Parathyroid adenoma (tissue), 2 donors: Measurements from ENCODE around the gene ORAI2.
A peak's percentile ranks its signal among the peaks of the same experiment; 100 is the strongest.

Source experiments
- H2AFZ ChIP-seq: fragments of 300-600 bp; sonication (generic); one replicate; pipeline ENCODE4 v1.7.0; 2017; ENCODE audit warnings: antibody characterized with exemption, mild to moderate bottlenecking
- H3K27ac ChIP-seq: fragments of 300-600 bp; sonication (generic); one replicate; pipeline ENCODE4 v1.7.0; 2017
- H3K27me3 ChIP-seq: fragments of 300-600 bp; sonication (generic); one replicate; pipeline ENCODE4 v1.7.0; 2017; ENCODE audit warnings: low read length; ENCODE audit not compliant: control insufficient read depth, insufficient read depth
- H3K36me3 ChIP-seq: fragments of 300-600 bp; sonication (generic); one replicate; pipeline ENCODE4 v1.7.0; 2017; ENCODE audit warnings: low read length; ENCODE audit not compliant: control insufficient read depth, insufficient read depth
- H3K4me1 ChIP-seq: fragments of 300-600 bp; sonication (generic); one replicate; pipeline ENCODE4 v1.7.0; 2017; ENCODE audit warnings: control low read depth
- H3K4me2 ChIP-seq: fragments of 300-600 bp; sonication (generic); one replicate; pipeline ENCODE4 v1.7.0; 2017; ENCODE audit warnings: low read length
- H3K4me3 ChIP-seq: fragments of 300-600 bp; sonication (generic); one replicate; pipeline ENCODE4 v1.7.0; 2017; ENCODE audit warnings: low read depth, low read length
- H3K79me2 ChIP-seq: fragments of 300-600 bp; sonication (generic); one replicate; pipeline ENCODE4 v1.7.0; 2017; ENCODE audit warnings: control low read depth
- H3K9ac ChIP-seq: fragments of 300-600 bp; sonication (generic); one replicate; pipeline ENCODE4 v1.7.0; 2017; ENCODE audit warnings: mild to moderate bottlenecking
- H3K9me3 ChIP-seq: fragments of 300-600 bp; sonication (generic); one replicate; pipeline ENCODE4 v1.7.0; 2017; ENCODE audit warnings: low read length; ENCODE audit not compliant: control insufficient read depth
- CTCF ChIP-seq: fragments of 300-600 bp; sonication (generic); IDR thresholded peaks from one replicate; pipeline ENCODE4 v1.7.0; 2017; ENCODE audit warnings: antibody characterized with exemption, mild to moderate bottlenecking
- donor health status: primary hyperparathyroidism.

The ORAI2 gene

GRCh38 chr7:102392330-102392729, 41.0 kb upstream of the ORAI2 start:
- Histone ChIP-seq H3K4me3 (no peak overlapping the region), H3K79me2 (peaks cover 3% of the 10 kb centered on the region), H3K27ac (no peak overlapping the region), H3K9ac (no peak overlapping the region), H2AFZ (no peak overlapping the region), H3K4me2 (no peak overlapping the region), H3K27me3 (no peaks in the 10 kb centered on the region), H3K9me3 (no peaks in the 10 kb centered on the region), H3K4me1 (peaks cover 8% of the 10 kb centered on the region), H3K36me3 (no peaks in the 10 kb centered on the region)
- TF ChIP-seq CTCF = no peak

GRCh38 chr7:102393467-102393866, 39.9 kb upstream of the ORAI2 start:
- Histone ChIP-seq H3K4me3 (no peak overlapping the region), H3K9me3 (no peaks in the 10 kb centered on the region), H3K36me3 (no peaks in the 10 kb centered on the region), H3K27me3 (no peaks in the 10 kb centered on the region), H3K4me1 (peaks cover 12% of the 10 kb centered on the region), H3K27ac (peak overlapping the region; percentile 50), H3K4me2 (no peak overlapping the region), H3K79me2 (peaks cover 3% of the 10 kb centered on the region), H2AFZ (no peak overlapping the region), H3K9ac (no peak overlapping the region)
- TF ChIP-seq CTCF = no peak

- Histone ChIP-seq H3K36me3 (no peaks in the 10 kb centered on the region), H3K4me3 (peak overlapping the region; percentile 95), H3K4me1 (peaks cover 12% of the 10 kb centered on the region), H3K79me2 (peaks cover 18% of the 10 kb centered on the region), H3K9ac (peak overlapping the region; percentile 25), H3K4me2 (peak overlapping the region; percentile 99), H3K27ac (peak overlapping the region; percentile 84), H3K9me3 (no peaks in the 10 kb centered on the region), H3K27me3 (no peaks in the 10 kb centered on the region), H2AFZ (peak overlapping the region; percentile 92)
- TF ChIP-seq CTCF = no peak
Observed at GRCh38 chr7:102395592-102395872, 37.8 kb upstream of the ORAI2 start.

- peak within 1 kb of the TSS; percentile 92 for H2AFZ ChIP-seq
- no peaks in the 10 kb centered on the region for H3K9me3 ChIP-seq
- H3K79me2 ChIP-seq = peaks cover 23% of the 10 kb centered on the region
- TF ChIP-seq CTCF = no peak
- H3K27me3 ChIP-seq = no peaks in the 10 kb centered on the region
- no peaks in the 10 kb centered on the region for H3K36me3 ChIP-seq
- H3K4me1 ChIP-seq = peaks cover 12% of the 10 kb centered on the region
- H3K27ac ChIP-seq = peak within 1 kb of the TSS; percentile 84
- H3K4me3 ChIP-seq = peak within 1 kb of the TSS; percentile 95
- peak within 1 kb of the TSS; percentile 25 for H3K9ac ChIP-seq
- peak within 1 kb of the TSS; percentile 99 for H3K4me2 ChIP-seq
Observed at GRCh38 chr7:102395873-102396709, 37.3 kb upstream of the ORAI2 start, which contains the start of gene PRKRIP1. Gene PRKRIP1 (plus strand): TSS chr7:102396363. CDS start chr7:102396412, 49 bp downstream.

GRCh38 chr7:102396710-102397019, 36.7 kb upstream of the ORAI2 start:
- Histone ChIP-seq H3K36me3 (no peaks in the 10 kb centered on the region), H3K9ac (peak overlapping the region; percentile 25), H3K27ac (peak overlapping the region; percentile 84), H3K4me2 (peak overlapping the region; percentile 99), H2AFZ (peak overlapping the region; percentile 92), H3K27me3 (no peaks in the 10 kb centered on the region), H3K4me1 (peaks cover 12% of the 10 kb centered on the region), H3K4me3 (peak overlapping the region; percentile 95), H3K9me3 (no peaks in the 10 kb centered on the region), H3K79me2 (peaks cover 23% of the 10 kb centered on the region)
- TF ChIP-seq CTCF = no peak
